Frontal cortex (tissue), 4 donors: ENCODE results near the gene MAP3K19. TPM values are rescaled to one million over a fixed set of nuclear protein-coding genes. Genes with fewer than 3 reads are reported as not detected.

Source experiments
- DNase-seq, 2 donors: peaks; one replicate each; pipeline ENCODE4 v3.0.0; 2012; ENCODE audit warnings: low spot score in 2 of 2
- FAIRE-seq: peaks from 2 replicates; lab custom pipeline; 2012; peaks lifted over from hg19 to GRCh38; lab: Jason Lieb, UNC
- total RNA-seq: library from RNA; depleted of rRNA; stranded (reverse); fragments of >200 nt; gene quantifications from one replicate; pipeline ENCODE4 v1.2.3, GENCODE V29; 2014
- donor health status: control.
- donor health status: control.
- donor health status: control.

The MAP3K19 gene
- total RNA-seq, 1 donor from 2014 or later, result 0.41 TPM

GRCh38 chr2:134946073-134946472 is 101.2 kb downstream of the MAP3K19 start:
- no peak for FAIRE-seq
- no peak for DNase-seq

GRCh38 chr2:134944975-134945374 is 102.3 kb downstream of the MAP3K19 start:
- DNase-seq (no peak), FAIRE-seq (no peak)

GRCh38 chr2:134943540-134943939 is 103.7 kb downstream of the MAP3K19 start:
- DNase-seq (no peak), FAIRE-seq (no peak)

GRCh38 chr2:134936691-134937090 is 110.6 kb downstream of the MAP3K19 start:
- no peak for FAIRE-seq
- no peak for DNase-seq

- DNase-seq, result no peak
- FAIRE-seq, result no peak
These were observed 112.6 kb downstream of the MAP3K19 start for GRCh38 chr2:134934641-134935040.

GRCh38 chr2:134934150-134934549 is 113.1 kb downstream of the MAP3K19 start:
- DNase-seq (no peak), FAIRE-seq (no peak)

- no peak for FAIRE-seq
- DNase-seq, result no peak
These were observed 113.5 kb downstream of the MAP3K19 start for GRCh38 chr2:134933732-134934131.

- no peak for DNase-seq
- no peak for FAIRE-seq
These were observed 114.3 kb downstream of the MAP3K19 start for GRCh38 chr2:134932864-134933526.

GRCh38 chr2:134927195-134927594 is 120.1 kb downstream of the MAP3K19 start:
- no peak for FAIRE-seq
- no peak for DNase-seq

GRCh38 chr2:134926231-134926931 is 120.9 kb downstream of the MAP3K19 start:
- no peak for FAIRE-seq
- no peak for DNase-seq

- DNase-seq, result no peak
- no peak for FAIRE-seq
These were observed 122.3 kb downstream of the MAP3K19 start for GRCh38 chr2:134924912-134925311.

GRCh38 chr2:134919341-134920210 is 127.7 kb downstream of the MAP3K19 start:
- FAIRE-seq (no peak), DNase-seq (no peak)

- FAIRE-seq (no peak), DNase-seq (peak; percentile 90 to 91)
These were observed 128.5 kb downstream of the MAP3K19 start, which contains the start of gene CCNT2 for GRCh38 chr2:134918526-134919340. Gene CCNT2 (plus strand): TSS chr2:134918822. CDS start chr2:134918855, 33 bp downstream.

GRCh38 chr2:134917888-134918525 is 129.2 kb downstream of the MAP3K19 start:
- FAIRE-seq (no peak), DNase-seq (no peak)

GRCh38 chr2:134917360-134917865 is 129.8 kb downstream of the MAP3K19 start:
- no peak for DNase-seq

More at GRCh38 chr2:134917360-134917865, 129.8 kb downstream of the MAP3K19 start:
- no peak for FAIRE-seq
